Upper lobe of right lung (tissue), 1 donor: ENCODE measurements around the gene PTPRN. TPM values are rescaled to one million over a fixed set of nuclear protein-coding genes. Genes with fewer than 3 reads are reported as not detected.

Source experiments
- ATAC-seq: fragments of 200-7000 bp; cut with Tn5 transposase; one replicate; pipeline ENCODE4 v1.9.1; 2020; ENCODE audit warnings: mild to moderate bottlenecking, moderate library complexity
- DNase-seq: peaks from one replicate; pipeline ENCODE4 v3.0.0-alpha.2; 2020
- H3K27ac ChIP-seq: fragments of 200-600 bp; one replicate; pipeline ENCODE4 v1.8.0; 2022
- H3K27me3 ChIP-seq: fragments of 200-600 bp; one replicate; pipeline ENCODE4 v1.8.0; 2022; ENCODE audit warnings: mild to moderate bottlenecking
- H3K36me3 ChIP-seq: fragments of 200-600 bp; one replicate; pipeline ENCODE4 v1.8.0; 2022
- H3K4me1 ChIP-seq: fragments of 200-600 bp; one replicate; pipeline ENCODE4 v1.8.0; 2022
- H3K4me3 ChIP-seq: fragments of 200-600 bp; one replicate; pipeline ENCODE4 v1.8.0; 2022; ENCODE audit warnings: mild to moderate bottlenecking
- H3K9me3 ChIP-seq: fragments of 200-600 bp; one replicate; pipeline ENCODE4 v1.8.0; 2022
- CTCF ChIP-seq: fragments of 200-600 bp; IDR thresholded peaks from one replicate; pipeline ENCODE4 v1.8.0; 2022; ENCODE audit warnings: antibody characterized with exemption
- intact Hi-C: fragments of 100-400 bp; cut with DNase I; formaldehyde crosslinking; loops from one replicate; pipeline ENCODE4 v1.11.0; 2022
- total RNA-seq: library from RNA; stranded (reverse); fragmentation: NEBNext Ultra II Directional; extraction: Animal tissue kit (Norgen Biotek cat#: 25700); gene quantifications from one replicate; pipeline ENCODE4 v1.2.1, GENCODE V29; 2021
- donor health status: DM: no; HTN: yes; CAD: no; lungs with severe emphysema.

PTPRN gene
- total RNA-seq, 1 donor from 2014 or later, result not detected

GRCh38 chr2:219279916-219280516 lies 29.2 kb downstream of the PTPRN start:
- Histone ChIP-seq H3K27me3 (no peaks in the 10 kb centered on the region), H3K4me3 (peak overlapping the region; percentile 88), H3K36me3 (peaks cover 47% of the 10 kb centered on the region), H3K4me1 (peaks cover 20% of the 10 kb centered on the region), H3K9me3 (no peaks in the 10 kb centered on the region), H3K27ac (peak overlapping the region; percentile 99)
- DNase-seq, result no peak
- ATAC-seq, result no peak
- intact Hi-C loops, result no loop called here
- TF ChIP-seq CTCF, result no peak

GRCh38 chr2:219279151-219279915 lies 29.9 kb downstream of the PTPRN start, which contains the start of gene DNAJB2:
TSS of gene DNAJB2 (plus strand) at chr2:219279366. CDS start at chr2:219279834, 468 bp downstream.
- DNase-seq (peak; percentile 99), ATAC-seq (peak; percentile 96)
- Histone ChIP-seq H3K4me1 (peaks cover 20% of the 10 kb centered on the region), H3K4me3 (peak within 1 kb of the TSS; percentile 88), H3K9me3 (no peaks in the 10 kb centered on the region), H3K36me3 (peaks cover 40% of the 10 kb centered on the region), H3K27me3 (no peaks in the 10 kb centered on the region), H3K27ac (peak within 1 kb of the TSS; percentile 99)
- intact Hi-C loops, result no loop called here
- TF ChIP-seq CTCF, result peak; percentile 7

- peak overlapping the region; percentile 99 for H3K27ac ChIP-seq
- intact Hi-C loops, result no loop called here
- H3K9me3 ChIP-seq, result no peaks in the 10 kb centered on the region
Observed at GRCh38 chr2:219278655-219279150, 30.5 kb downstream of the PTPRN start.

GRCh38 chr2:219277703-219278654 lies 31.2 kb downstream of the PTPRN start:
- TF ChIP-seq CTCF, result peak; percentile 100
- DNase-seq (peak; percentile 87), ATAC-seq (peak; percentile 72)
- intact Hi-C loops, result no loop called here
- Histone ChIP-seq H3K27me3 (no peaks in the 10 kb centered on the region), H3K36me3 (peaks cover 27% of the 10 kb centered on the region), H3K9me3 (no peaks in the 10 kb centered on the region), H3K4me3 (no peak overlapping the region), H3K27ac (peak overlapping the region; percentile 99), H3K4me1 (peaks cover 20% of the 10 kb centered on the region)

More at GRCh38 chr2:219278655-219279150, 30.5 kb downstream of the PTPRN start:
- Histone ChIP-seq H3K4me1 (peaks cover 20% of the 10 kb centered on the region), H3K27me3 (no peaks in the 10 kb centered on the region), H3K36me3 (peaks cover 34% of the 10 kb centered on the region), H3K4me3 (peak overlapping the region; percentile 88)
- DNase-seq, result no peak
- TF ChIP-seq CTCF, result no peak
- no peak for ATAC-seq

- intact Hi-C loops, result no loop called here
- Histone ChIP-seq H3K27ac (peak overlapping the region; percentile 77), H3K4me1 (peaks cover 11% of the 10 kb centered on the region), H3K4me3 (no peak overlapping the region), H3K36me3 (no peaks in the 10 kb centered on the region), H3K9me3 (no peaks in the 10 kb centered on the region), H3K27me3 (no peaks in the 10 kb centered on the region)
- peak; percentile 25 for ATAC-seq
- no peak for TF ChIP-seq CTCF
- DNase-seq, result peak; percentile 63
Observed at GRCh38 chr2:219274361-219274921, 34.8 kb downstream of the PTPRN start.
